Fibroblast of pulmonary artery (primary cell): ENCODE results near the gene LRTM1.

Experiments
- DNase-seq: peaks from one replicate; pipeline ENCODE4 v3.0.0-alpha.2; 2010; ENCODE audit warnings: low read depth
- H3K4me3 ChIP-seq: replicated peaks from 2 replicates; pipeline ENCODE4 v1.5.1; 2011; ENCODE audit warnings: low read depth, mild to moderate bottlenecking, control low read depth, low read length, moderate library complexity
- CTCF ChIP-seq: IDR thresholded peaks from 2 replicates; pipeline ENCODE4 v1.5.1; 2011; ENCODE audit warnings: mild to moderate bottlenecking, control low read depth, low read length, inconsistent platforms; ENCODE audit errors: missing control alignments

Gene LRTM1

GRCh38 chr3:54875596-54876268, 52.1 kb downstream of the LRTM1 start:
- no peak for DNase-seq
- no peak for TF ChIP-seq CTCF
- H3K4me3 ChIP-seq, result no peak overlapping the region

- TF ChIP-seq CTCF, result no peak
- H3K4me3 ChIP-seq, result no peak overlapping the region
- no peak for DNase-seq
These were observed 52.9 kb downstream of the LRTM1 start for GRCh38 chr3:54874816-54875556.

- DNase-seq, result no peak
- TF ChIP-seq CTCF, result no peak
- no peak overlapping the region for H3K4me3 ChIP-seq
These were observed 54.5 kb downstream of the LRTM1 start for GRCh38 chr3:54873059-54874010.

GRCh38 chr3:54871867-54872266, 56.0 kb downstream of the LRTM1 start:
- H3K4me3 ChIP-seq, result no peak overlapping the region
- DNase-seq, result no peak
- TF ChIP-seq CTCF, result no peak

GRCh38 chr3:54870423-54870822, 57.4 kb downstream of the LRTM1 start:
- TF ChIP-seq CTCF, result peak; percentile 78
- DNase-seq, result peak; percentile 94
- no peak overlapping the region for H3K4me3 ChIP-seq
